ENCODE data around the gene UBASH3A. TPM values are rescaled to one million over a fixed set of nuclear protein-coding genes. Genes with fewer than 3 reads are reported as not detected.

UBASH3A gene
- total RNA-seq, 4 donors from 2014 or later = 0.31 to 0.96 (median 0.79) TPM; not detected in 1

- DNase-seq (ENCODE audit: low spot score) (no peak), ATAC-seq (ENCODE audit: low FRiP score) (no peak)
- no peak for TF ChIP-seq CTCF (IDR thresholded peaks at IDR 0.05)
Observed at GRCh38 chr21:42360317-42360716, 43.4 kb upstream of the UBASH3A start.

DNA sequence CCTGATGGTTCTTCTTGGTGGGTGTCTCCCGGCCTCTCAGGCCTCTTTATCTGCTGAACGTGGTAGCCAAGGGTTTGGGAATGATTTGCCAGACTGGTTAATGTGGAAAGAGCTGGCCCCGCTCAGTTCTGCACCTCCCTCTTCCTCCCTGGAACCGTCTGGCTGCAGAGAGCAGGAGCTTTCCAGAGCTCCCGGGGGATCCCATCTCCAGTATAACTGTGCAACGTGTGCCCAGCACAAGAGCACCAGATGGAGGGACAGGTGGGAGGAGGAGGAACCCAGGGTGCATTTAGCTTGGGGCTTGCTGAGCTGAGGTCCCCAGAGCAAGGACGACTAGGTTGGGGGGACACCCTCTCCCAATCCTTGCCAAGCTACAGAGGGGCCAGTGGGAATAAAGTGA is 42.4 kb upstream of the UBASH3A start:
- ATAC-seq (ENCODE audit: low FRiP score) (no peak), DNase-seq (ENCODE audit: low spot score) (no peak)
- no peak for TF ChIP-seq CTCF (IDR thresholded peaks at IDR 0.05)

DNA sequence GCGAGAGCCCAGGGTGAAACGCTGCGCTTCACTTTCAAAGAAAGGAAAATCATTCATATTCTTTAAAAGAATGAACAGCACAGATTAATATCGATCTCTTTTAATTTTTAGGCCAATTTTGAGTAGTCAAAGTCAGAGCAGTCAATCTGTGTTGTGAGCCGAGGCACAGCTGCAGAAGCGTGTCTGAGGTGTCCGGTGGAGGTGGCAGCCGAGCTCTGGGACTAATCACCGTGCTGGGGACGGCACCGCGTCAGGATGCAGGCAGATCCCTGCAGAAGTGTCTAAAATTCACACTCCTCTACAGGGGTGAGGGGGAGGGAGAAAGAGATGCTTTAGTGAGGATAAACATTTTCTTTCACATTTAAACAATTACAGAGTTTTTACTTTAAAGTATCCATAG is 41.5 kb upstream of the UBASH3A start:
- no peak for TF ChIP-seq CTCF (IDR thresholded peaks at IDR 0.05)
- ATAC-seq (ENCODE audit: low FRiP score) = no peak
- no peak for DNase-seq (ENCODE audit: low spot score)

GRCh38 chr21:42362700-42363099 is 41.0 kb upstream of the UBASH3A start:
- no peak for ATAC-seq (ENCODE audit: low FRiP score)
- no peak for TF ChIP-seq CTCF (IDR thresholded peaks at IDR 0.05)
- DNase-seq (ENCODE audit: low spot score) = no peak

GRCh38 chr21:42363312-42363711 is 40.4 kb upstream of the UBASH3A start:
- TF ChIP-seq CTCF (IDR thresholded peaks at IDR 0.05) = no peak
- DNase-seq (ENCODE audit: low spot score) = no peak
- ATAC-seq (ENCODE audit: low FRiP score) = no peak

GRCh38 chr21:42364304-42364865 is 39.3 kb upstream of the UBASH3A start:
- ATAC-seq (ENCODE audit: low FRiP score) (no peak), DNase-seq (ENCODE audit: low spot score) (no peak)

More at GRCh38 chr21:42364304-42364865, 39.3 kb upstream of the UBASH3A start:
- no peak for TF ChIP-seq CTCF (IDR thresholded peaks at IDR 0.05)
